Activated CD8-positive, alpha-beta memory T cell treated with anti-CD3 and anti-CD28 coated beads, Interleukin-2, amount 50 U/mL, for 24 hours (primary cell): Measurements from ENCODE around the gene ZER1.
"Not testable (repeated sequence)": the region's sequence is repeated elsewhere in the genome, so short reads cannot be mapped to it uniquely, and the experiment has no call there.

Source experiments
- DNase-seq: peaks from one replicate; pipeline ENCODE4 v3.0.0-alpha.2; 2020; ENCODE audit errors: extremely low read depth

ZER1 gene

GRCh38 chr9:128771745-128772519 lies at the start of gene ZER1:
ZER1 (minus strand) TSS chr9:128771927; CDS start chr9:128755565, 16,362 bp downstream.
- DNase-seq: peak; percentile 77

- DNase-seq: no peak
Observed at GRCh38 chr9:128820665-128821583, 49.2 kb upstream of the ZER1 start.

- DNase-seq: no peak
Observed at GRCh38 chr9:128819716-128820664, 48.3 kb upstream of the ZER1 start.

- DNase-seq: no peak
Observed at GRCh38 chr9:128818839-128819715, 47.4 kb upstream of the ZER1 start.

- peak; percentile 93 for DNase-seq
Observed at GRCh38 chr9:128818099-128818838, 46.5 kb upstream of the ZER1 start, which contains the start of gene ENDOG. ENDOG (plus strand) TSS chr9:128818500; CDS start chr9:128818685, 185 bp downstream.

GRCh38 chr9:128810873-128811272 lies 39.1 kb upstream of the ZER1 start:
- DNase-seq: no peak

GRCh38 chr9:128809831-128810230 lies 38.1 kb upstream of the ZER1 start:
- no peak for DNase-seq

GRCh38 chr9:128809036-128809599 lies 37.4 kb upstream of the ZER1 start:
- DNase-seq: no peak

GRCh38 chr9:128808543-128808942 lies 36.8 kb upstream of the ZER1 start:
- DNase-seq: no peak

GRCh38 chr9:128807827-128808226 lies 36.1 kb upstream of the ZER1 start:
- no peak for DNase-seq

- no peak for DNase-seq
Observed at GRCh38 chr9:128805661-128806060, 33.9 kb upstream of the ZER1 start.

GRCh38 chr9:128802482-128802881 lies 30.8 kb upstream of the ZER1 start:
- no peak for DNase-seq

GRCh38 chr9:128800061-128800460 lies 28.3 kb upstream of the ZER1 start:
- DNase-seq: no peak

GRCh38 chr9:128798896-128799295 lies 27.2 kb upstream of the ZER1 start:
- DNase-seq: no peak

GRCh38 chr9:128794961-128795360 lies 23.2 kb upstream of the ZER1 start:
- DNase-seq: not testable (repeated sequence)

GRCh38 chr9:128792978-128793686 lies 21.4 kb upstream of the ZER1 start:
- no peak for DNase-seq

- no peak for DNase-seq
Observed at GRCh38 chr9:128792134-128792533, 20.4 kb upstream of the ZER1 start.

- no peak for DNase-seq
Observed at GRCh38 chr9:128790536-128790935, 18.8 kb upstream of the ZER1 start.

GRCh38 chr9:128788445-128788844 lies 16.7 kb upstream of the ZER1 start:
- DNase-seq: no peak
